K562 (cell line): ENCODE measurements around the gene RIOK3. TPM values are rescaled to one million over a fixed set of nuclear protein-coding genes. Genes with fewer than 3 reads are reported as not detected.

Source experiments
- ARID1B ChIP-seq: fragments of 450-650 bp; IDR thresholded peaks from 2 replicates; pipeline ENCODE4 v1.6.1; 2016; ENCODE audit warnings: antibody characterized with exemption, mild to moderate bottlenecking, inconsistent platforms
- CBX8 ChIP-seq: fragments of 200-600 bp; sonication (generic); IDR thresholded peaks from 2 replicates; pipeline ENCODE4 v1.6.1; 2012; ENCODE audit warnings: borderline replicate concordance, mixed run types, low read depth, mild to moderate bottlenecking, moderate library complexity, mixed read lengths, low read length, control low read depth, inconsistent platforms; ENCODE audit not compliant: poor library complexity, severe bottlenecking; ENCODE audit errors: extremely low read depth
- CEBPG ChIP-seq, 3 experiments: fragments of 200-800 bp in 1 of 3; sonication (Bioruptor generic) in 1 of 3; sonication (generic) in 1 of 3; formaldehyde crosslinking in 1 of 3; IDR thresholded peaks in 2 of 3; conservative IDR thresholded peaks in 1 of 3; 2 replicates each; pipeline versions ENCODE4 v1.6.1 to v1.8.0; 2016 to 2022; ENCODE audit warnings: missing compliant biosample characterization in 2 of 3, missing genetic modification characterization in 2 of 3, mild to moderate bottlenecking in 1 of 3, missing genetic modification reagents in 1 of 3
- CHCHD3 ChIP-seq: fragments of 250-450 bp; sonication (Bioruptor Pico); IDR thresholded peaks from 2 replicates; pipeline ENCODE4 v2.1.2; 2022; ENCODE audit warnings: mild to moderate bottlenecking
- DNMT1 ChIP-seq: fragments of 450-650 bp; IDR thresholded peaks from 2 replicates; pipeline ENCODE4 v1.6.1; 2016; ENCODE audit warnings: antibody characterized with exemption, mild to moderate bottlenecking
- GATAD2A ChIP-seq: fragments of 450-650 bp; IDR thresholded peaks from 2 replicates; pipeline ENCODE4 v1.6.1; 2017
- HCFC1 ChIP-seq: IDR thresholded peaks from 2 replicates; pipeline ENCODE4 v1.6.1; 2012; ENCODE audit warnings: low read depth, low read length, improper control_type of control experiment
- JUN ChIP-seq, 2 experiments: sonication (generic) in 1 of 2; formaldehyde crosslinking in 1 of 2; IDR thresholded peaks; 2 replicates each; pipeline versions ENCODE4 v1.6.1 to v1.8.0; 2012 to 2022; ENCODE audit warnings: borderline replicate concordance in 2 of 2, mild to moderate bottlenecking in 2 of 2, improper control_type of control experiment in 1 of 2, low read depth in 1 of 2, low read length in 1 of 2, missing genetic modification reagents in 1 of 2
- MECOM ChIP-seq: fragments of 250-450 bp; sonication (Bioruptor Pico); IDR thresholded peaks from 2 replicates; pipeline ENCODE4 v1.8.0; 2022; ENCODE audit warnings: inconsistent platforms
- MEF2A ChIP-seq: IDR thresholded peaks from 2 replicates; pipeline ENCODE4 v1.6.1; 2011; ENCODE audit warnings: low read depth, mild to moderate bottlenecking, low read length, moderate library complexity; ENCODE audit not compliant: control insufficient read depth
- NFATC3 ChIP-seq: fragments of 450-650 bp; IDR thresholded peaks from 2 replicates; pipeline ENCODE4 v1.6.1; 2017; ENCODE audit warnings: mild to moderate bottlenecking
- NFXL1 ChIP-seq: fragments of 450-650 bp; formaldehyde crosslinking; IDR thresholded peaks from 2 replicates; pipeline ENCODE4 v1.4.0; 2021; ENCODE audit warnings: mild to moderate bottlenecking
- NR0B1 ChIP-seq: fragments of 450-650 bp; IDR thresholded peaks from one replicate; pipeline ENCODE4 v1.6.1; 2018; ENCODE audit warnings: mild to moderate bottlenecking, moderate library complexity; ENCODE audit not compliant: partially characterized antibody
- PHTF2 ChIP-seq: fragments of 250-450 bp; sonication (Bioruptor Pico); IDR thresholded peaks from 2 replicates; pipeline ENCODE4 v1.5.0; 2021; ENCODE audit warnings: mild to moderate bottlenecking
- RBM22 ChIP-seq: fragments of 200-400 bp; formaldehyde crosslinking; IDR thresholded peaks from 2 replicates; pipeline ENCODE4 v1.6.1; 2018; ENCODE audit warnings: low read length, low read depth; ENCODE audit not compliant: poor library complexity, severe bottlenecking
- SIRT6 ChIP-seq: IDR thresholded peaks from one replicate; pipeline ENCODE4 v1.6.1; 2012; ENCODE audit warnings: low read depth, mild to moderate bottlenecking, control low read depth, inconsistent platforms, low read length, moderate library complexity
- SMAD4 ChIP-seq: fragments of 250-450 bp; sonication (Bioruptor Pico); conservative IDR thresholded peaks from 2 replicates; pipeline ENCODE4 v1.8.0; 2021; ENCODE audit warnings: inconsistent platforms, mild to moderate bottlenecking, moderate library complexity
- SMARCC2 ChIP-seq: fragments of 450-650 bp; IDR thresholded peaks from 2 replicates; pipeline ENCODE4 v1.6.1; 2017; ENCODE audit warnings: antibody characterized with exemption, moderate library complexity, mild to moderate bottlenecking, low read depth
- SRSF7 ChIP-seq: fragments of 200-400 bp; formaldehyde crosslinking; optimal IDR thresholded peaks from 2 replicates; pipeline ENCODE3; 2017; ENCODE audit warnings: mild to moderate bottlenecking, low read depth, low read length
- ZFPM2 ChIP-seq: fragments of 250-450 bp; sonication (Bioruptor Pico); IDR thresholded peaks from 2 replicates; pipeline ENCODE4 v1.5.1; 2022; ENCODE audit warnings: mild to moderate bottlenecking
- ZNF224 ChIP-seq: sonication (generic); formaldehyde crosslinking; IDR thresholded peaks from 2 replicates; pipeline ENCODE4 v1.8.0; 2022; ENCODE audit warnings: mild to moderate bottlenecking, missing genetic modification reagents
- ZNF57 ChIP-seq: fragments of 450-650 bp; formaldehyde crosslinking; IDR thresholded peaks from 2 replicates; pipeline ENCODE4 v1.4.0; 2020; ENCODE audit warnings: mild to moderate bottlenecking, moderate library complexity
- ZNF830 ChIP-seq: fragments of 250-450 bp; sonication (Bioruptor Pico); IDR thresholded peaks from 2 replicates; pipeline ENCODE4 v1.5.0; 2021; ENCODE audit warnings: mild to moderate bottlenecking
- polyA plus RNA-seq, 8 experiments: library from polyadenylated mRNA; depleted of rRNA in 4 of 8; stranded (reverse) in 5 of 8; unstranded in 3 of 8; fragments of >200 nt; fragmentation: Nextera tagmentation in 2 of 8; fragmentation: Illumina TruSeq in 1 of 8; extraction: Ambion mirVana in 2 of 8; extraction: Trizol in 1 of 8; gene quantifications; 2 replicates each; pipeline versions ENCODE4 v1.2.1 to v1.2.3, GENCODE V29; 2011 to 2014; ENCODE audit warnings: inconsistent platforms in 1 of 8, missing spikeins in 1 of 8
- total RNA-seq, 7 experiments: library from RNA; depleted of rRNA in 6 of 7; stranded (reverse); fragments of >200 nt in 6 of 7; fragmentation: Illumina TruSeq in 2 of 7; extraction: Trizol in 2 of 7; gene quantifications; 2 replicates each; pipeline versions ENCODE4 v1.2.1 to v1.2.3, GENCODE V29; 2011 to 2021; ENCODE audit warnings: low replicate concordance in 1 of 7

RIOK3 gene
- total and polyA plus RNA-seq, 9 of the 15 experiments (the other 6 are each of a cell fraction or from before 2014, with no cell fraction given), result 21.4 to 89.5 (median 62.9) TPM

GRCh38 chr18:23528580-23529472 lies 75.7 kb downstream of the RIOK3 start (continued):
- TF ChIP-seq CBX8 (no peak), NR0B1 (no peak), JUN (IDR thresholded peaks at IDR 0.05; ENCODE audit: borderline replicate concordance, low read depth, low read length) (peak; percentile 78), JUN (CRISPR knock-in tag; IDR thresholded peaks at IDR 0.05; ENCODE audit: borderline replicate concordance) (peak; percentile 73; the same call in 1 of the 2 replicates), NFATC3 (peak; percentile 56; the same call in 1 of the 2 replicates), RBM22 (no peak), SRSF7 (no peak), CHCHD3 (CRISPR knock-in tag) (no peak), PHTF2 (CRISPR knock-in tag) (no peak), SIRT6 (no peak), GATAD2A (0 out of 2 replicates have a peak, but pooled peaks have one; percentile 36), ARID1B (peak; percentile 87), ZNF224 (no peak), HCFC1 (0 out of 2 replicates have a peak, but pooled peaks have one; percentile 27), SMARCC2 (peak; percentile 80), MEF2A (no peak), ZNF57 (CRISPR knock-in tag) (no peak), DNMT1 (no peak), ZNF830 (CRISPR knock-in tag) (no peak), CEBPG (CRISPR knock-in tag; IDR thresholded peaks at IDR 0.05) (peak; percentile 97), CEBPG (tag; conservative IDR thresholded peaks at IDR 0.05 in 1 of 2, IDR thresholded peaks at IDR 0.05 in 1 of 2) (peak; percentile 98 to 99), NFXL1 (CRISPR knock-in tag) (no peak), ZFPM2 (CRISPR knock-in tag) (no peak), MECOM (CRISPR knock-in tag) (no peak), SMAD4 (CRISPR knock-in tag) (peak; percentile 94)
